ENCODE measurements around the gene HOMER3.

The HOMER3 gene

GRCh38 chr19:18897094-18898029 is 43.7 kb downstream of the HOMER3 start:
- no peak overlapping the region for H3K27ac ChIP-seq (replicated peaks)
- TF ChIP-seq CTCF (IDR thresholded peaks at IDR 0.05; ENCODE audit: insufficient read depth, low read length) = no peak
- TF ChIP-seq GABPA (IDR thresholded peaks at IDR 0.05; ENCODE audit: low read depth) = no peak
- no peak for TF ChIP-seq POLR2AphosphoS5 (IDR thresholded peaks at IDR 0.05; ENCODE audit: low read depth)
- no peak for TF ChIP-seq SPI1 (IDR thresholded peaks at IDR 0.05; ENCODE audit: borderline replicate concordance, low read depth)
- TF ChIP-seq REST (IDR thresholded peaks at IDR 0.05; ENCODE audit: insufficient replicate concordance, low read depth) = no peak
- no peak for DNase-seq (ENCODE audit: low read depth in 1 of 2, low spot score in 1 of 2)
- peaks cover 18% of the 10 kb centered on the region for H3K27me3 ChIP-seq (ENCODE audit: insufficient read depth, poor library complexity, severe bottlenecking)
- H3K4me3 ChIP-seq (replicated peaks; ENCODE audit: insufficient read depth, low read length) = no peak overlapping the region

GRCh38 chr19:18896421-18896841 is 44.6 kb downstream of the HOMER3 start:
- H3K27me3 ChIP-seq (ENCODE audit: insufficient read depth, poor library complexity, severe bottlenecking) = peaks cover 18% of the 10 kb centered on the region
- no peak for TF ChIP-seq REST (IDR thresholded peaks at IDR 0.05; ENCODE audit: insufficient replicate concordance, low read depth)
- no peak for TF ChIP-seq GABPA (IDR thresholded peaks at IDR 0.05; ENCODE audit: low read depth)
- no peak for TF ChIP-seq CTCF (IDR thresholded peaks at IDR 0.05; ENCODE audit: insufficient read depth, low read length)
- TF ChIP-seq SPI1 (IDR thresholded peaks at IDR 0.05; ENCODE audit: borderline replicate concordance, low read depth) = no peak
- TF ChIP-seq POLR2AphosphoS5 (IDR thresholded peaks at IDR 0.05; ENCODE audit: low read depth) = no peak
- DNase-seq (ENCODE audit: low read depth in 1 of 2, low spot score in 1 of 2) = peak in 1 of 2 experiments; percentile 38
- 0 out of 2 replicates have a peak overlapping the region, but pooled peaks have one; percentile 6 for H3K4me3 ChIP-seq (replicated peaks; ENCODE audit: insufficient read depth, low read length)
- H3K27ac ChIP-seq (replicated peaks) = no peak overlapping the region

GRCh38 chr19:18895824-18896341 is 45.1 kb downstream of the HOMER3 start, which contains the start of gene CERS1:
CERS1 (minus strand) TSS chr19:18896158; CDS start chr19:18896072, 86 bp downstream.
- TF ChIP-seq SPI1 (IDR thresholded peaks at IDR 0.05; ENCODE audit: borderline replicate concordance, low read depth) (no peak), CTCF (IDR thresholded peaks at IDR 0.05; ENCODE audit: insufficient read depth, low read length) (no peak), POLR2AphosphoS5 (IDR thresholded peaks at IDR 0.05; ENCODE audit: low read depth) (no peak), REST (IDR thresholded peaks at IDR 0.05; ENCODE audit: insufficient replicate concordance, low read depth) (no peak), GABPA (IDR thresholded peaks at IDR 0.05; ENCODE audit: low read depth) (no peak)
- peaks cover 18% of the 10 kb centered on the region for H3K27me3 ChIP-seq (ENCODE audit: insufficient read depth, poor library complexity, severe bottlenecking)
- H3K4me3 ChIP-seq (replicated peaks; ENCODE audit: insufficient read depth, low read length) = peak within 1 kb of the TSS; percentile 57
- DNase-seq (ENCODE audit: low read depth in 1 of 2, low spot score in 1 of 2) = no peak
- no peak within 1 kb of the TSS for H3K27ac ChIP-seq (replicated peaks)
